Measurements from ENCODE around the gene ARID1B. TPM values are rescaled to one million over a fixed set of nuclear protein-coding genes. Genes with fewer than 3 reads are reported as not detected.

The ARID1B gene
- total and polyA plus RNA-seq, 10 of the 15 experiments (the other 5 are each of a cell fraction or from before 2014, with no cell fraction given): 24.7 to 133 (median 54.6) TPM

- TF ChIP-seq ZBTB11 (CRISPR knock-in tag; IDR thresholded peaks at IDR 0.05) (no peak), SREBF1 (IDR thresholded peaks at IDR 0.05; ENCODE audit: low read length) (no peak), E4F1 (IDR thresholded peaks at IDR 0.05; ENCODE audit: borderline replicate concordance, partially characterized antibody) (no peak), NR2C1 (IDR thresholded peaks at IDR 0.05) (no peak)
Measured at GRCh38 chr6:157163434-157164159, 386.4 kb downstream of the ARID1B start (continued).

- H3K27me3 ChIP-seq (replicated peaks in 1 of 2; ENCODE audit: control insufficient read depth in 2 of 2, insufficient read depth in 2 of 2, low read length in 1 of 2): no peaks in the 10 kb centered on the region
- H3K9ac ChIP-seq (ENCODE audit: control insufficient read depth, insufficient read depth, low read length): no peak overlapping the region
- FAIRE-seq (no peak), ATAC-seq (no peak), DNase-seq (ENCODE audit: low read depth, low spot score) (no peak)
- H3K79me2 ChIP-seq (ENCODE audit: control insufficient read depth, insufficient read depth, low read length): no peaks in the 10 kb centered on the region
- H3K36me3 ChIP-seq (ENCODE audit: control insufficient read depth in 2 of 2, insufficient read depth in 2 of 2, low read length in 1 of 2): peaks cover 4 to 20% of the 10 kb centered on the region in 2 experiments; a peak in 3 of 4 replicates
- BruUV-seq (replicated peaks): no TSS peak
- H3K9me3 ChIP-seq (replicated peaks; ENCODE audit: control insufficient read depth, insufficient read depth, low read length): no peaks in the 10 kb centered on the region
- no peaks in the 10 kb centered on the region for H3K4me1 ChIP-seq (ENCODE audit: control insufficient read depth, insufficient read depth, low read length)
- ChIA-PET SMC1A (ENCODE audit: uncharacterized antibody, unreplicated experiment) (interaction anchor here (1.0 to 1.4 kb wide), 2 partner anchors 11 to 13 kb away, joined by 3 to 5 read pairs; no protein-coding TSS in a partner anchor), CTCF (interaction anchor here (1.0 to 1.2 kb wide), 3 partner anchors 24 to 131 kb away, joined by 3 to 4 read pairs (median 3); no protein-coding TSS in a partner anchor), RAD21 (ENCODE audit: unreplicated experiment) (no interaction called here), POLR2A (interaction anchor here (0.5 to 0.6 kb wide), 2 partner anchors 334 to 447 kb away, joined by 3 read pairs; no protein-coding TSS in a partner anchor)
- WGBS (ENCODE audit: insufficient coverage, insufficient replicate concordance, low lambda C conversion rate, missing lambda C conversion rate): 94% methylated on average over 1 of the region's 1 CpG
- H3K27ac ChIP-seq (ENCODE audit: control insufficient read depth, insufficient read depth): no peak overlapping the region
- H3K4me3 ChIP-seq: no peak overlapping the region
- H2AFZ ChIP-seq (ENCODE audit: control insufficient read depth, low read depth, low read length): no peak overlapping the region
- intact Hi-C loops (cut with micrococcal nuclease; ENCODE audit: unreplicated experiment) (no loop called here), in situ Hi-C loops (cut with MboI) (no loop called here)
- H3K4me2 ChIP-seq (ENCODE audit: control insufficient read depth, insufficient read depth): no peak overlapping the region
- H4K20me1 ChIP-seq (ENCODE audit: control insufficient read depth, insufficient read depth): peaks cover 2% of the 10 kb centered on the region; the same call in 1 of the 2 replicates
- TF ChIP-seq ZNF592 (IDR thresholded peaks at IDR 0.05) (no peak), SMAD5 (IDR thresholded peaks at IDR 0.05; ENCODE audit: low read depth) (no peak), ZNF622 (IDR thresholded peaks at IDR 0.05) (no peak), MEF2B (IDR thresholded peaks at IDR 0.05; ENCODE audit: partially characterized antibody, poor library complexity, severe bottlenecking) (no peak), KDM1A (IDR thresholded peaks at IDR 0.05; ENCODE audit: borderline replicate concordance) (no peak), ATF7 (IDR thresholded peaks at IDR 0.05; ENCODE audit: low read depth) (no peak)
Measured at GRCh38 chr6:157164972-157165371, 387.8 kb downstream of the ARID1B start.

Measured in GM12878 (cell line).